AG09309 (cell line): ENCODE measurements around the gene TGOLN2.

ENCODE experiments used
- DNase-seq: peaks from one replicate; pipeline ENCODE4 v3.0.0-alpha.2; 2010; ENCODE audit warnings: low read depth
- H3K4me3 ChIP-seq: 2 replicates; pipeline ENCODE4 v1.5.1; 2011; ENCODE audit warnings: mild to moderate bottlenecking, low read depth, low read length, moderate library complexity; ENCODE audit not compliant: control insufficient read depth
- TF ChIP-seq, protein P1 (sequence below): IDR thresholded peaks from 2 replicates; pipeline ENCODE4 v1.5.1; 2011; ENCODE audit warnings: mild to moderate bottlenecking, low read depth, low read length, inconsistent platforms; ENCODE audit not compliant: insufficient read depth, control insufficient read depth; ENCODE audit errors: missing control alignments

The TGOLN2 gene

DNA sequence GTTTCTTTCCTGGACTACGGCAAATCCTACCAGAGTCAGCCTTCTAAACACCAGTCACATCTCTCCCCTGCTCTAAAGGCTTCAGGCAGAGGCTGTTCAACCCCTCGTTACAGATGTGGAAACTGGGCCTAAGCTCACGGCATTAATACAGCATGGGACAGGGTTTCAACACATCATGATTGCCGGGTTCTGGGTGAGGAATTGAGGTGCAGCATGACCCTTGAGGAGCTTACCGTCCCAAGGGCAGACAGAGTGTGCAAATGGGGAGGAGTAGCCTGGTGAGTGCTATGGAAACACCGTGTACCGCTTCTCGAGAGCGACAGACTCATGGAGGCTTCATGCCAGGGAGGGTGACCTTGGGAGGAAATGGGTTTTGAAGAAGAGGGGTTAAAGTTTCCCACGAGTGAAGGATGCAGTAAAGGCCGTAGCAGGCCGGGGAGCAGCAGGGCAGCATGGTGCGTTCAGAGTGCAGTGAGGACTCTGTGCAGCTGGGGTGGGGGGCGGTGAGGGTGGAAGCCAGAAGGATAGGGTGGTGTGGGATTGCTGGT, 51.1 kb downstream of the TGOLN2 start:
- no peak overlapping the region for H3K4me3 ChIP-seq
- TF ChIP-seq, protein P1, sequence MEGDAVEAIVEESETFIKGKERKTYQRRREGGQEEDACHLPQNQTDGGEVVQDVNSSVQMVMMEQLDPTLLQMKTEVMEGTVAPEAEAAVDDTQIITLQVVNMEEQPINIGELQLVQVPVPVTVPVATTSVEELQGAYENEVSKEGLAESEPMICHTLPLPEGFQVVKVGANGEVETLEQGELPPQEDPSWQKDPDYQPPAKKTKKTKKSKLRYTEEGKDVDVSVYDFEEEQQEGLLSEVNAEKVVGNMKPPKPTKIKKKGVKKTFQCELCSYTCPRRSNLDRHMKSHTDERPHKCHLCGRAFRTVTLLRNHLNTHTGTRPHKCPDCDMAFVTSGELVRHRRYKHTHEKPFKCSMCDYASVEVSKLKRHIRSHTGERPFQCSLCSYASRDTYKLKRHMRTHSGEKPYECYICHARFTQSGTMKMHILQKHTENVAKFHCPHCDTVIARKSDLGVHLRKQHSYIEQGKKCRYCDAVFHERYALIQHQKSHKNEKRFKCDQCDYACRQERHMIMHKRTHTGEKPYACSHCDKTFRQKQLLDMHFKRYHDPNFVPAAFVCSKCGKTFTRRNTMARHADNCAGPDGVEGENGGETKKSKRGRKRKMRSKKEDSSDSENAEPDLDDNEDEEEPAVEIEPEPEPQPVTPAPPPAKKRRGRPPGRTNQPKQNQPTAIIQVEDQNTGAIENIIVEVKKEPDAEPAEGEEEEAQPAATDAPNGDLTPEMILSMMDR: no peak
- DNase-seq: no peak

DNA sequence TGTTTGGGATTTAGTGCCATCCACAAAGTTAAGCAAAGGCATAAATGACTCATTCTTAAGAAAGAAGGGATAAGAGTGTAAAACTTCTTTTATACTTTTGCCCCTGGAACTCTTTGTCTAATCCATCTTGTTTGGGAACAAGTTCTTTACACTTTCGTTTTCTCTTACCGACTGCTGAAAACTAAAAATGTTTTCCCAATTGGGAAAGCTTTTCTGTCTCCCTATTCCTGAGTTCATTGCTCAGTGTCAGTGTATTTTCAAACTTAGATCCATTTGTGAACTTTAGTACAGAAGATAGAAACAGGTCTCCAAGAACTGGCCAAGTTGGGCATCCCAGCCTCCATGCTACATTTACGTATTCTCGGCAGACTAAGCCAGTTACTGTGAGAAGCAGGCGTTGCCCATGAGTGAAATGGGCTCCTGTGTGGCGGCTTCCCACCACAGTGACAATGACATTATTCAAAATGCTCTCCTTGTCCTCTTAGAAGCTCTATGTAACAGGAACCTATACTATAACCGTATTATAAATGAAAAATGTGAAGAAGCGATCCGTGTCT, 51.7 kb downstream of the TGOLN2 start:
- TF ChIP-seq, protein P1: no peak
- H3K4me3 ChIP-seq: no peak overlapping the region
- DNase-seq: no peak

DNA sequence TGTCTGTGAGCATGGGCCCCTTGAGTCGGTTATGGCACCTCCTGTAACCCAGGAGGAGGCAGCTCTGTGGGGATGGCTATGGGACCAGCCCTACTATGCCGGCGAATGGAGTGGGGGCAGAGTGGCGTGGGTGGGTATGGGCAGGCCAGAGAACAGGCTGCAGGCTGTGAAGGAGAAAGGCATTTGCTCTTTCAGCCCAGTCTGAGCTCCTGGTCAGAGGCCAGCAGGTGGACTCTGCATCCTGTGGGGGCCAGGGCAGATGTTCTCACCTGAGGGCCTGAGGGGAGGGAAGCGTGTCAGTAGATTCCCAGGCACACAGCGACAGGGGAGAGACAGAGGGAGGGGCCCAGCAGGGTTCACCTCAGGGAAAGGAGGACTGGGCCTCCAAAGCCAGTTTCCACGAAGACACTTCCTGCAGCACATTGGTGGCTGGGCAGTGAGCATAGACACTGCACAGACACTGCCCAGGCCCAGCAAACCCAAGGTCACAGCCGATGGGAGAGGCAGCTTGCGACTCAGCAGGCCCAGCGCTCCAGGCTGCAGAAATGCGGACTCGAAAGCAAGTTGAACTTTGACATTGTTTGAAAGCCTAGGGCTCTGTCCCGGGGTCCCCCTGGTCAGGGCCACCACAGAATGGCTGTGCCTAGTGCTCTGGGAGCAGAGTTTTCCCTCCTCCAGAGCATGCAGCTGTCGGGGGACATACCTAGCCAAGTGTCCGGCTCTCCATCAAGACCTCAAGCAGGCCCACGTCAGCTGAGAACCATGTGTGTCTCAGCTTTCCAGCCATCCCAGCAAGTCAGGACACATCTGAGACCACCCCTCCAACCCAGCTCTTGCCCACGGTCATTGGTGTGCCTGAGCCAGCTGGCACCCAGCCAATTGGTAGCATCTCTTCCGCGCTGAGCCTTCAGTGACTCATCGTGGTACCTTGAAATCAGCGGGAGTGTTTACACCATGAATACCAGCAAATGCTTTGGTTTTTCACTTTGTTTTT, 53.8 kb downstream of the TGOLN2 start:
- H3K4me3 ChIP-seq: no peak overlapping the region
- no peak for DNase-seq
- TF ChIP-seq, protein P1: no peak

DNA sequence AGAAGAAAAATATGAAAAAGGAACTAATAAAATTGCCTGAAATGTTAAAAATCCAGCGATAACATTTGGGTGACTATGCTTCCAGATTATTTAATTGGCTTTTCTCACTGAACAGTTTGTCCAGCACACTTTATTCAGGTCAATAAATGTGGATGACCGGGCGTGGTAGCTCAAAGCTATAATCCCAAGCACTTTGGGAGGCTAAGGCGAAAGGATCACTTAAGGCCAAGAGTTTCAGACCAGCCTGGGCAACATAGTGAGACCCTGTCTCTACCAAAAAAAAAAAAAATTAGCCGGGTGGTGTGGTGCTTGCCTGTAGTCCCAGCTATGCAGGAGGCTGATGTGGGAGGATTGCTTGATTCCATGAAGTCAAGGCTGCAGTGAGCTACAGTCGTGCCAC, 55.4 kb downstream of the TGOLN2 start:
- H3K4me3 ChIP-seq: no peak overlapping the region
- TF ChIP-seq, protein P1: no peak
- DNase-seq: no peak

DNA sequence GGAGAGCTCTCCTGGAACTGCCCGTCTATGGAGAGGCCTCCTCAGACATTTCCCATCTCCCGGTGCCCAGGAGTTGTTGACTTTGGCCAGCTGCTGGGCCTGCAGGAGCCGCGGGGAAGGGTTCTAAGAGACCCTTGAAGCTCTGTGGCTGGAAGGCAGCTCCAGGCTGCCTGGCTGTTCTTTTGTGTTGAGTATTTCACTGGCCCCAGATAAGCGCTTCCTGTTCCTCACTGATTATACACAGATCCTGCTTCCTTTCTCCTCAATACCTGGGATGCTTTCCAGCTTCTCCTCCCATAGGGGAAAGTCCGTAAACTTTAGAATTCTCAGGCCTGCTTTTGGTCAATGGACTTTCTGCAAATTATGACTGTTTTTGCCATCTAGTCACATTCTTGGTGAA, 57.8 kb downstream of the TGOLN2 start:
- TF ChIP-seq, protein P1: no peak
- DNase-seq: no peak
- H3K4me3 ChIP-seq: no peak overlapping the region
